IMR-90 (cell line): ENCODE data around the gene OR1A1.

Source experiments
- CEBPB ChIP-seq: IDR thresholded peaks from 2 replicates; pipeline ENCODE4 v1.6.1; 2012; ENCODE audit warnings: low read depth, low read length, improper control_type of control experiment
- CTCF ChIP-seq: conservative IDR thresholded peaks from 2 replicates; pipeline ENCODE4 v1.5.1; 2012; ENCODE audit warnings: mild to moderate bottlenecking, low read depth, low read length, improper control_type of control experiment
- ELK1 ChIP-seq: fragments of 150-350 bp; IDR thresholded peaks from 2 replicates; pipeline ENCODE4 v1.6.1; 2016; ENCODE audit warnings: low read depth, mild to moderate bottlenecking, low read length, moderate library complexity, borderline replicate concordance
- MAFK ChIP-seq: IDR thresholded peaks from 2 replicates; pipeline ENCODE4 v1.6.1; 2012; ENCODE audit warnings: low read depth, low read length, improper control_type of control experiment
- MAZ ChIP-seq: IDR thresholded peaks from 2 replicates; pipeline ENCODE4 v1.6.1; 2012; ENCODE audit warnings: low read depth, mild to moderate bottlenecking, low read length, improper control_type of control experiment, moderate library complexity, borderline replicate concordance
- NFE2L2 ChIP-seq: fragments of 150-350 bp; IDR thresholded peaks from 2 replicates; pipeline ENCODE4 v1.6.1; 2016; ENCODE audit warnings: low read depth, mild to moderate bottlenecking, low read length
- SMC3 ChIP-seq: fragments of 150-350 bp; IDR thresholded peaks from 2 replicates; pipeline ENCODE4 v1.6.1; 2016; ENCODE audit warnings: low read depth, mild to moderate bottlenecking, antibody characterized with exemption, low read length, moderate library complexity

DNA sequence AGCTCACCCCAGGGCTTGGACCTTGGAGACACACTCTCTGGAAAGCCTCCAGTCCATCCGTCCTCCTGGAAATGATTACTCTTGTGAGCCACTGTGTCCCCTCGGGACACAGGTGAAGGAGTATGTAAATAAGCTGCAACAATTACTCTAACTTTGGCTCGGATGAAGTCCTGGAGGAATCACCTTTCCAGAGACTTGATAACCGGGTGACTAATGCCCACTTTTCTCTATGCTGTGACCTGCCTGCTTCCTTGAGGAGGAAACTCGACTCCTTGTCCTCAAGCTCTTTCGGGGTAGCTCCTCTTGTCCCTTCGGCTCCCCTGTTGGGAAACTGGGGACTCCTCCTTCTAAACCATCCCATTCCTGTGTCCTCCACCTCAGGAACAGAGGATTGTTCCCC lies at the start of gene OR1A1:
- no peak for TF ChIP-seq SMC3
- TF ChIP-seq CTCF, result no peak
- no peak for TF ChIP-seq ELK1
- TF ChIP-seq MAFK, result no peak
- TF ChIP-seq MAZ, result no peak
- TF ChIP-seq NFE2L2, result no peak
- no peak for TF ChIP-seq CEBPB
